Calu3 (cell line): ENCODE data around the gene JAG1. TPM values are rescaled to one million over a fixed set of nuclear protein-coding genes. Genes with fewer than 3 reads are reported as not detected.

Experiments used
- BruUV-seq: library from RNA; stranded (reverse); fragments of 400-500 nt; replicated peaks from 2 replicates; lab custom pipeline; 2021; lab: Mats Ljungman, UMichigan
- CTCF ChIA-PET: fragments of 300-600 bp; sonication (Branson Sonifier 250); formaldehyde crosslinking; loops from one replicate; lab custom pipeline; 2022; ENCODE audit warnings: antibody characterized with exemption; lab: Charles Lee
- DNase-seq: peaks from one replicate; pipeline ENCODE4 v3.0.0; 2022
- H3K27ac Mint-ChIP-seq: one replicate; pipeline ENCODE4 v1.8.0; 2022; ENCODE audit warnings: mixed read lengths; ENCODE audit not compliant: unreplicated experiment
- H3K27me3 Mint-ChIP-seq: one replicate; pipeline ENCODE4 v1.8.0; 2022; ENCODE audit warnings: mixed read lengths; ENCODE audit not compliant: unreplicated experiment
- H3K36me3 Mint-ChIP-seq: one replicate; pipeline ENCODE4 v1.8.0; 2022; ENCODE audit warnings: mild to moderate bottlenecking, moderate library complexity, mixed read lengths; ENCODE audit not compliant: insufficient read depth, unreplicated experiment
- H3K4me1 Mint-ChIP-seq: one replicate; pipeline ENCODE4 v1.8.0; 2022; ENCODE audit warnings: mild to moderate bottlenecking, low read depth, mixed read lengths; ENCODE audit not compliant: unreplicated experiment
- H3K4me3 Mint-ChIP-seq: one replicate; pipeline ENCODE4 v1.8.0; 2022; ENCODE audit warnings: mild to moderate bottlenecking, low read depth, moderate library complexity, mixed read lengths; ENCODE audit not compliant: unreplicated experiment
- H3K9me3 Mint-ChIP-seq: one replicate; pipeline ENCODE4 v1.8.0; 2022; ENCODE audit warnings: low read depth, mixed read lengths; ENCODE audit not compliant: unreplicated experiment
- intact Hi-C: fragments of 100-400 bp; cut with micrococcal nuclease; formaldehyde crosslinking; loops from one replicate; pipeline ENCODE4 v1.10.0; 2022; ENCODE audit not compliant: unreplicated experiment
- total RNA-seq: library from RNA; stranded (reverse); gene quantifications from 2 replicates; pipeline ENCODE4 v1.2.3, GENCODE V29; 2022
- TF ChIP-seq, protein P1 (sequence below): fragments of 200-600 bp; IDR thresholded peaks from one replicate; pipeline ENCODE4 v1.8.0; 2022; ENCODE audit warnings: antibody characterized with exemption; ENCODE audit not compliant: unreplicated experiment

JAG1 gene
- total RNA-seq, 1 experiment from 2014 or later = 245 TPM

DNA sequence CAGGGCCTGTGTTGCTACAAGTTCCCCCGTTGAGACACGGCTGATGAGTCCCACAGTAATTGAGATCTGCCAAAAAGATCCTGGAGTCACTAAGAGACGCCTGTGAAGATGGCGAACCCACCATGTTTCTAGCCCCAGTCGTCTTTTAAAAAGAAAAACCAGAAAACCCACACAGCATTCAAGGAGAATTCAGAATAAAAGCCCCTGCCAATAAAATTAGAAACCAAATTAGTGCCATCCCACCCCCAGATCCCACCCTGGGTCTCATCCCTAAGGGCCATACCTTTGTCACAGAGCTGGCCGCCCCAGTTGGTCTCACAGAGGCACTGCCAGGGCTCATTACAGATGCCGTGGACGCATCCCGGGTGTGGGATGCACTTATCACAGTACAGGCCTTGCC lies 21.6 kb downstream of the JAG1 start:
- no peak overlapping the region for H3K4me3 Mint-ChIP-seq
- H3K4me1 Mint-ChIP-seq = peaks cover 35% of the 10 kb centered on the region
- intact Hi-C loops = no loop called here
- H3K27ac Mint-ChIP-seq = no peak overlapping the region
- CTCF ChIA-PET = no interaction called here
- no TSS peak for BruUV-seq
- H3K36me3 Mint-ChIP-seq = peaks cover 92% of the 10 kb centered on the region
- no peak for DNase-seq
- TF ChIP-seq, protein P1, sequence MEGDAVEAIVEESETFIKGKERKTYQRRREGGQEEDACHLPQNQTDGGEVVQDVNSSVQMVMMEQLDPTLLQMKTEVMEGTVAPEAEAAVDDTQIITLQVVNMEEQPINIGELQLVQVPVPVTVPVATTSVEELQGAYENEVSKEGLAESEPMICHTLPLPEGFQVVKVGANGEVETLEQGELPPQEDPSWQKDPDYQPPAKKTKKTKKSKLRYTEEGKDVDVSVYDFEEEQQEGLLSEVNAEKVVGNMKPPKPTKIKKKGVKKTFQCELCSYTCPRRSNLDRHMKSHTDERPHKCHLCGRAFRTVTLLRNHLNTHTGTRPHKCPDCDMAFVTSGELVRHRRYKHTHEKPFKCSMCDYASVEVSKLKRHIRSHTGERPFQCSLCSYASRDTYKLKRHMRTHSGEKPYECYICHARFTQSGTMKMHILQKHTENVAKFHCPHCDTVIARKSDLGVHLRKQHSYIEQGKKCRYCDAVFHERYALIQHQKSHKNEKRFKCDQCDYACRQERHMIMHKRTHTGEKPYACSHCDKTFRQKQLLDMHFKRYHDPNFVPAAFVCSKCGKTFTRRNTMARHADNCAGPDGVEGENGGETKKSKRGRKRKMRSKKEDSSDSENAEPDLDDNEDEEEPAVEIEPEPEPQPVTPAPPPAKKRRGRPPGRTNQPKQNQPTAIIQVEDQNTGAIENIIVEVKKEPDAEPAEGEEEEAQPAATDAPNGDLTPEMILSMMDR = no peak
- H3K9me3 Mint-ChIP-seq = no peaks in the 10 kb centered on the region
- H3K27me3 Mint-ChIP-seq = no peaks in the 10 kb centered on the region

DNA sequence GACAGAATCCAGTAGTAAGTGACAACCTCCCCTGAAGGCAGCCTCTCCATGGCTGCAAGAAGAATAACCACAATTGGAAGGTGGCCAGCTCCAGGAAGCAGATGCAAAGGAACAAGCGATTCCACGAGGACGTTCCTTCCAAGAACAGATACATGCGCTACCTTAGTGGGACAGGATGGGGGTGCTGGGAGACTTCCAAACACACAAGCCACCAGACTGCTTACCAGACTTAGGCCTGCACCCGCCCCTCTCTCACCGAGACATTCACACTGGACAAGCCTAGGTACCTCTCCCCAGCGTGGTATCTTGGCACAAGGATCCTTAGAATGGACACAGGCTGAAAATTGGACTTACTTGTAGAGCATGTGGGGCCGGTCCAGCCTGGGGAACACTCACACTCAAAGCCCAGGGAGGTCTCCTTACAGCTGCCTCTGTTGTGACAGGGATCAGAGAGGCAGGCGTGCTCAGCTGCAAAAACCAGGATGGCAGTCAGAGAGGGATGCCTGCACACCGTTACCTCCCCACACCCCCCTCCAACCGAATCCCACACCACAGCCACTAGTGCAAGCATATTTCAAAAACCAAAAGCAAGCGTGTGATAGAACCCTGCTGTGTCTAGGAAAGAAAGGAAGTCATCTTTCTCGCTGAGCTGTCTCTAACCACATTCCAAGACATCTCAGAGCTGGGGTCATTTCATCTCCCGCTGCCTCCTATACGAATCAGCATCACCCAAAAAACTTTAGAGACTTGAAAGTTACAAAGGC lies 22.4 kb downstream of the JAG1 start:
- Mint-ChIP-seq H3K9me3 (no peaks in the 10 kb centered on the region), H3K36me3 (peaks cover 92% of the 10 kb centered on the region), H3K4me1 (peaks cover 32% of the 10 kb centered on the region), H3K27ac (no peak overlapping the region), H3K27me3 (no peaks in the 10 kb centered on the region), H3K4me3 (no peak overlapping the region)
- CTCF ChIA-PET = no interaction called here
- intact Hi-C loops = no loop called here
- TF ChIP-seq, protein P1 = no peak
- no peak for DNase-seq
- BruUV-seq = no TSS peak

DNA sequence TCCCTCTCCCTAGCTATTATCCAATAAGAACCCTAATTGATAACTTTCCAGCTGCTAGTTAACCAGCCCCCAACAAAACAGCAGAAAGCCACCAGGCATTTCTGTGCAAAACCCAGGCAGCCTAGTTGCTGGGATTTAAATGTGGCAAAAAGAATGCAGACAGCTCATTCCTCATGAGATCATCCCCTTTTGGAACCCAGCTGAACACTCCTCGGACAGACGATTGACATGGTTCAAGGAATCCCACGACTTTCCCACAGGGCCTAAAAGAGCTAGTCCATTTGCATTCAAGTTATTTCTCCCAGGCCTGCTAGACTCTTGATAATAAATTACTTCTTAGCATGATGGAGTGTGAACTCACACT lies 24.0 kb downstream of the JAG1 start:
- Mint-ChIP-seq H3K27me3 (no peaks in the 10 kb centered on the region), H3K9me3 (no peaks in the 10 kb centered on the region), H3K4me3 (no peak overlapping the region), H3K4me1 (peaks cover 16% of the 10 kb centered on the region), H3K36me3 (peaks cover 92% of the 10 kb centered on the region), H3K27ac (no peak overlapping the region)
- intact Hi-C loops = no loop called here
- BruUV-seq = no TSS peak
- CTCF ChIA-PET = no interaction called here
- TF ChIP-seq, protein P1 = no peak
- DNase-seq = no peak

DNA sequence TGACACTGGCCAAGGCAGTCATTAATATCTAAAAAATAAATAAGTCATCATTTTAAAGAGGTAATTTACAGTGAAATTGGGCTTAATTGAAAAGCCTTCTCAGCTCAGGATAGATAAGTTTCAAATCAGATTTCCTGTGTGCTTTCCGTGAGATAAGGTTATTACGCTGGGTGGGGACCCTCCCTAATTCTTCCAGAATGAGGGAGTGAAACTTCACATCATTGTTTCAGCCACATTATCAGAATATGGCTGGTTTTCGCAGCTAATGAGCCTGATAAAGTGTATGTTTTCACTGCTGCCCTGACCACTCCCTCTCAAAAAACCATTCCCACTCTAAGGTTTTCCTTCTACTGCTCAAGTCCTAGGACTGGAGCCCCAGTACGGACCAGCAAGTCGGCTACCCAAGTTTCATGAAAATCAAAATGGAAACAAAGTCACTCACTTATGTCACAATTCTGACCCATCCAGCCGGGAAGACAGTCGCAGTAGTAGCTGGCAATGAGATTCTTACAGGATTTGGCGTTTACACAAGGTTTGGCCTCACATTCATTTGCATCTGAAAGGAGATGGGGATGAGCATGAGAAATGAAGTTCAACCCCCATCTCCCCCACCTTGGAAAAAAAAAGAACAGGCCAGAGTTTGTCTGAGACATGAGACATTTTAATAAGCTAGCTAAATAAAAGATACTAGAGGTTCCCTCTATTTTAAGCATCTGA lies 24.6 kb downstream of the JAG1 start:
- Mint-ChIP-seq H3K9me3 (no peaks in the 10 kb centered on the region), H3K4me3 (no peak overlapping the region), H3K36me3 (peaks cover 92% of the 10 kb centered on the region), H3K27me3 (no peaks in the 10 kb centered on the region), H3K4me1 (peaks cover 11% of the 10 kb centered on the region), H3K27ac (no peak overlapping the region)
- no TSS peak for BruUV-seq
- CTCF ChIA-PET = no interaction called here
- no peak for DNase-seq
- TF ChIP-seq, protein P1 = no peak
- intact Hi-C loops = no loop called here
